DOHH2 (cell line): ENCODE data around the gene DFFA.

Source experiments
- H3F3A ChIP-seq: fragments of 200-600 bp; sonication (generic), shearing (Covaris generic); 2 replicates; pipeline ENCODE4 v1.6.0; 2016; ENCODE audit warnings: antibody characterized with exemption, mild to moderate bottlenecking; ENCODE audit not compliant: control insufficient read depth, insufficient read depth
- H3K27ac ChIP-seq: fragments of 200-600 bp; sonication (generic); 2 replicates; pipeline ENCODE4 v1.5.1; 2014; ENCODE audit warnings: low read depth, mild to moderate bottlenecking, low read length, moderate library complexity
- H3K27me3 ChIP-seq: fragments of 200-600 bp; sonication (generic); 2 replicates; pipeline ENCODE4 v1.6.1; 2014; ENCODE audit warnings: mild to moderate bottlenecking, low read length, mixed read lengths; ENCODE audit not compliant: control insufficient read depth
- H3K36me3 ChIP-seq: fragments of 200-600 bp; sonication (generic); 2 replicates; pipeline ENCODE4 v1.6.1; 2014; ENCODE audit warnings: mild to moderate bottlenecking, low read length, moderate library complexity, mixed read lengths; ENCODE audit not compliant: control insufficient read depth
- H3K4me1 ChIP-seq: fragments of 200-600 bp; sonication (generic); 2 replicates; pipeline ENCODE4 v1.6.1; 2014; ENCODE audit warnings: mild to moderate bottlenecking, low read length, mixed read lengths; ENCODE audit not compliant: control insufficient read depth
- H3K4me2 ChIP-seq: fragments of 200-600 bp; sonication (generic); 2 replicates; pipeline ENCODE4 v1.6.0; 2014; ENCODE audit warnings: mild to moderate bottlenecking, low read length, moderate library complexity
- H3K4me3 ChIP-seq: fragments of 200-600 bp; sonication (generic); 2 replicates; pipeline ENCODE4 v1.5.1; 2014; ENCODE audit warnings: mild to moderate bottlenecking, low read length, mixed read lengths
- H3K79me2 ChIP-seq: fragments of 200-600 bp; sonication (generic); 2 replicates; pipeline ENCODE4 v1.6.1; 2014; ENCODE audit warnings: mild to moderate bottlenecking, low read length, mixed read lengths; ENCODE audit not compliant: control insufficient read depth
- H3K9me2 ChIP-seq: fragments of 200-600 bp; sonication (generic); replicated peaks from 2 replicates; pipeline ENCODE4 v1.6.1; 2014; ENCODE audit warnings: mild to moderate bottlenecking, low read length, mixed read lengths; ENCODE audit not compliant: control insufficient read depth
- H3K9me3 ChIP-seq: fragments of 200-600 bp; sonication (generic); 2 replicates; pipeline ENCODE4 v1.6.1; 2014; ENCODE audit warnings: antibody characterized with exemption, low read length, mixed read lengths; ENCODE audit not compliant: control insufficient read depth, insufficient read depth
- H4K20me1 ChIP-seq: fragments of 200-600 bp; sonication (generic); 2 replicates; pipeline ENCODE4 v1.6.0; 2014; ENCODE audit warnings: low read depth, mild to moderate bottlenecking, antibody characterized with exemption, low read length, moderate library complexity; ENCODE audit not compliant: control insufficient read depth, insufficient read depth
- CTCF ChIP-seq: fragments of 200-600 bp; sonication (generic); IDR thresholded peaks from one replicate; pipeline ENCODE4 v1.5.1; 2014; ENCODE audit warnings: antibody characterized with exemption, mild to moderate bottlenecking, low read depth, low read length; ENCODE audit not compliant: poor library complexity, severe bottlenecking
- EZH2phosphoT487 ChIP-seq: fragments of 200-600 bp; sonication (generic); IDR thresholded peaks from 2 replicates; pipeline ENCODE4 v1.6.1; 2017; ENCODE audit warnings: borderline replicate concordance, mild to moderate bottlenecking, antibody characterized with exemption, low read length, moderate library complexity, mixed read lengths

DFFA gene

GRCh38 chr1:10415211-10415930 lies 57.0 kb downstream of the DFFA start:
- no peak overlapping the region for H3K4me2 ChIP-seq
- H3K79me2 ChIP-seq: no peaks in the 10 kb centered on the region
- no peak for TF ChIP-seq CTCF
- no peak for TF ChIP-seq EZH2phosphoT487
- no peak overlapping the region for H3K27ac ChIP-seq
- no peak overlapping the region for H3K4me3 ChIP-seq
- H3K27me3 ChIP-seq: no peaks in the 10 kb centered on the region
- H3K9me2 ChIP-seq: no peaks in the 10 kb centered on the region
- no peaks in the 10 kb centered on the region for H3K4me1 ChIP-seq
- no peaks in the 10 kb centered on the region for H3K9me3 ChIP-seq
- no peaks in the 10 kb centered on the region for H4K20me1 ChIP-seq
- H3K36me3 ChIP-seq: peaks cover 91% of the 10 kb centered on the region
- no peaks in the 10 kb centered on the region for H3F3A ChIP-seq

- H3K4me3 ChIP-seq: no peak overlapping the region
- H3F3A ChIP-seq: no peaks in the 10 kb centered on the region
- TF ChIP-seq CTCF (no peak), EZH2phosphoT487 (no peak)
- peaks cover under 1% of the 10 kb centered on the region for H3K79me2 ChIP-seq
- no peak overlapping the region for H3K4me2 ChIP-seq
- no peaks in the 10 kb centered on the region for H4K20me1 ChIP-seq
- H3K9me2 ChIP-seq: no peaks in the 10 kb centered on the region
- peaks cover 89% of the 10 kb centered on the region for H3K36me3 ChIP-seq
- no peaks in the 10 kb centered on the region for H3K9me3 ChIP-seq
- no peaks in the 10 kb centered on the region for H3K4me1 ChIP-seq
- H3K27me3 ChIP-seq: no peaks in the 10 kb centered on the region
- H3K27ac ChIP-seq: no peak overlapping the region
These were observed 65.1 kb downstream of the DFFA start for GRCh38 chr1:10407201-10407600.
